Measurements from ENCODE around the gene SORCS3. TPM values are rescaled to one million over a fixed set of nuclear protein-coding genes. Genes with fewer than 3 reads are reported as not detected.
A peak's percentile ranks its signal among the peaks of the same experiment; 100 is the strongest.

The SORCS3 gene
- polyA plus RNA-seq, 1 donor from 2014 or later: 9.8 TPM

GRCh38 chr10:104875561-104875960 is 234.5 kb downstream of the SORCS3 start:
- Histone ChIP-seq H3K4me3 (ENCODE audit: low read length) (no peak overlapping the region), H3K27me3 (ENCODE audit: insufficient read depth, low read depth, low read length) (no peaks in the 10 kb centered on the region), H3F3A (ENCODE audit: insufficient read depth, low read length, poor library complexity, severe bottlenecking) (no peaks in the 10 kb centered on the region), H2AFZ (ENCODE audit: low read depth, low read length) (no peak overlapping the region), H3K9me3 (ENCODE audit: low read length) (no peaks in the 10 kb centered on the region), H3K4me2 (ENCODE audit: low read length) (no peak overlapping the region), H4K20me1 (ENCODE audit: insufficient read depth) (no peaks in the 10 kb centered on the region), H3K9ac (ENCODE audit: low read length) (no peak overlapping the region), H3K36me3 (ENCODE audit: insufficient read depth, low read length) (no peaks in the 10 kb centered on the region), H3K9me2 (ENCODE audit: insufficient read depth, low read length) (no peaks in the 10 kb centered on the region), H3K27ac (ENCODE audit: low read length) (no peak overlapping the region), H3K79me2 (replicated peaks; ENCODE audit: insufficient read depth, low read length) (no peaks in the 10 kb centered on the region)
- TF ChIP-seq SMC3 (conservative IDR thresholded peaks at IDR 0.05; ENCODE audit: poor library complexity): no peak
- no peak for TF ChIP-seq MXI1 (conservative IDR thresholded peaks at IDR 0.05; ENCODE audit: poor library complexity, severe bottlenecking)
- TF ChIP-seq EP300 (conservative IDR thresholded peaks at IDR 0.05; ENCODE audit: poor library complexity, severe bottlenecking): no peak
- TF ChIP-seq REST (IDR thresholded peaks at IDR 0.05; ENCODE audit: borderline replicate concordance): no peak
- TF ChIP-seq EZH2 (IDR thresholded peaks at IDR 0.05; ENCODE audit: borderline replicate concordance, insufficient read depth, low read length, poor library complexity, severe bottlenecking): no peak
- TF ChIP-seq TAF1 (IDR thresholded peaks at IDR 0.05; ENCODE audit: low read depth): no peak
- TF ChIP-seq POLR2AphosphoS5 (IDR thresholded peaks at IDR 0.05): no peak
- no peak for TF ChIP-seq CTCF (IDR thresholded peaks at IDR 0.05; ENCODE audit: poor library complexity, severe bottlenecking)
- no peak for TF ChIP-seq RAD21 (conservative IDR thresholded peaks at IDR 0.05)

GRCh38 chr10:104880624-104881398 is 239.7 kb downstream of the SORCS3 start:
- Histone ChIP-seq H3F3A (ENCODE audit: insufficient read depth, low read length, poor library complexity, severe bottlenecking) (no peaks in the 10 kb centered on the region), H3K9me2 (ENCODE audit: insufficient read depth, low read length) (no peaks in the 10 kb centered on the region), H3K4me2 (ENCODE audit: low read length) (peak overlapping the region; percentile 50), H3K4me3 (ENCODE audit: low read length) (peak overlapping the region; percentile 43), H4K20me1 (ENCODE audit: insufficient read depth) (no peaks in the 10 kb centered on the region), H3K27ac (ENCODE audit: low read length) (peak overlapping the region; percentile 74), H3K36me3 (ENCODE audit: insufficient read depth, low read length) (no peaks in the 10 kb centered on the region), H3K79me2 (replicated peaks; ENCODE audit: insufficient read depth, low read length) (no peaks in the 10 kb centered on the region), H2AFZ (ENCODE audit: low read depth, low read length) (no peak overlapping the region), H3K27me3 (ENCODE audit: insufficient read depth, low read depth, low read length) (no peaks in the 10 kb centered on the region), H3K9me3 (ENCODE audit: low read length) (no peaks in the 10 kb centered on the region), H3K9ac (ENCODE audit: low read length) (peak overlapping the region; percentile 36)
- TF ChIP-seq SMC3 (conservative IDR thresholded peaks at IDR 0.05; ENCODE audit: poor library complexity): peak; percentile 35
- peak; percentile 14 for TF ChIP-seq RAD21 (conservative IDR thresholded peaks at IDR 0.05)
- no peak for TF ChIP-seq CTCF (IDR thresholded peaks at IDR 0.05; ENCODE audit: poor library complexity, severe bottlenecking)
- no peak for TF ChIP-seq EZH2 (IDR thresholded peaks at IDR 0.05; ENCODE audit: borderline replicate concordance, insufficient read depth, low read length, poor library complexity, severe bottlenecking)
- TF ChIP-seq POLR2AphosphoS5 (IDR thresholded peaks at IDR 0.05): peak; percentile 97
- TF ChIP-seq TAF1 (IDR thresholded peaks at IDR 0.05; ENCODE audit: low read depth): no peak
- TF ChIP-seq MXI1 (conservative IDR thresholded peaks at IDR 0.05; ENCODE audit: poor library complexity, severe bottlenecking): peak; percentile 50
- peak; percentile 94 for TF ChIP-seq EP300 (conservative IDR thresholded peaks at IDR 0.05; ENCODE audit: poor library complexity, severe bottlenecking)
- peak; percentile 78 for TF ChIP-seq REST (IDR thresholded peaks at IDR 0.05; ENCODE audit: borderline replicate concordance)
